GM19043 (cell line): ENCODE measurements around the gene PKD2L2.
"Not testable (repeated sequence)": the region's sequence is repeated elsewhere in the genome, so short reads cannot be mapped to it uniquely, and the experiment has no call there.

Source experiments
- ATAC-seq: cut with Tn5 transposase; IDR thresholded peaks from one replicate; pipeline ENCODE4 v1.9.1; 2021; ENCODE audit warnings: low read depth; ENCODE audit not compliant: unreplicated experiment

Gene PKD2L2

GRCh38 chr5:137888863-137889759 is at the start of gene PKD2L2:
PKD2L2 (plus strand) TSS chr5:137889457; CDS start chr5:137889492, 35 bp downstream.
- peak; percentile 91 for ATAC-seq

- no peak for ATAC-seq
Measured at GRCh38 chr5:137842296-137842695, 47.0 kb upstream of the PKD2L2 start.

- ATAC-seq, result no peak
Measured at GRCh38 chr5:137843676-137844299, 45.5 kb upstream of the PKD2L2 start.

GRCh38 chr5:137845472-137845871 is 43.8 kb upstream of the PKD2L2 start:
- ATAC-seq, result no peak

- no peak for ATAC-seq
Measured at GRCh38 chr5:137847687-137848086, 41.6 kb upstream of the PKD2L2 start.

GRCh38 chr5:137853165-137853564 is 36.1 kb upstream of the PKD2L2 start:
- ATAC-seq, result not testable (repeated sequence)

- peak; percentile 46 for ATAC-seq
Measured at GRCh38 chr5:137856201-137856600, 33.1 kb upstream of the PKD2L2 start.

GRCh38 chr5:137856916-137857862 is 32.1 kb upstream of the PKD2L2 start:
- no peak for ATAC-seq

GRCh38 chr5:137858223-137858916 is 30.9 kb upstream of the PKD2L2 start:
- ATAC-seq, result peak; percentile 81

GRCh38 chr5:137858954-137859353 is 30.3 kb upstream of the PKD2L2 start:
- ATAC-seq, result no peak

- no peak for ATAC-seq
Measured at GRCh38 chr5:137862251-137862650, 27.0 kb upstream of the PKD2L2 start.

GRCh38 chr5:137863653-137864052 is 25.6 kb upstream of the PKD2L2 start:
- ATAC-seq, result not testable (repeated sequence)

- no peak for ATAC-seq
Measured at GRCh38 chr5:137866541-137867388, 22.5 kb upstream of the PKD2L2 start.

- ATAC-seq, result no peak
Measured at GRCh38 chr5:137867664-137868063, 21.6 kb upstream of the PKD2L2 start, which contains the start of gene MYOT. MYOT (plus strand) TSS chr5:137867860; CDS start chr5:137870652, 2,792 bp downstream.

- ATAC-seq, result no peak
Measured at GRCh38 chr5:137870647-137871339, 18.5 kb upstream of the PKD2L2 start.

- ATAC-seq, result no peak
Measured at GRCh38 chr5:137871571-137871970, 17.7 kb upstream of the PKD2L2 start.

GRCh38 chr5:137872466-137872865 is 16.8 kb upstream of the PKD2L2 start:
- no peak for ATAC-seq

- no peak for ATAC-seq
Measured at GRCh38 chr5:137876101-137876500, 13.2 kb upstream of the PKD2L2 start.
